H1 (cell line): ENCODE results near the gene HBEGF. TPM values are rescaled to one million over a fixed set of nuclear protein-coding genes. Genes with fewer than 3 reads are reported as not detected.

ENCODE experiments used
- CHD7 ChIP-seq: fragments of 300-600 bp; sonication (generic); IDR thresholded peaks from 2 replicates; pipeline ENCODE4 v1.7.1; 2012; ENCODE audit warnings: low read length, moderate library complexity, mild to moderate bottlenecking, inconsistent platforms; ENCODE audit not compliant: insufficient replicate concordance
- CTBP2 ChIP-seq: IDR thresholded peaks from 2 replicates; pipeline ENCODE4 v1.7.0; 2011; ENCODE audit warnings: borderline replicate concordance, mild to moderate bottlenecking, moderate library complexity, mixed read lengths, low read length; ENCODE audit not compliant: insufficient read depth, insufficient read length
- polyA plus RNA-seq, 7 experiments: library from polyadenylated mRNA; depleted of rRNA in 3 of 7; stranded (reverse) in 5 of 7; unstranded in 2 of 7; fragments of >200 nt in 5 of 7; fragments of 200-250 nt in 2 of 7; gene quantifications; 1 replicate in 5 of 7; 2 replicates in 1 of 7; 4 replicates in 1 of 7; pipeline versions ENCODE4 v1.2.1 to v1.2.3, GENCODE V29; 2011 to 2013; ENCODE audit warnings: missing spikeins in 2 of 7, mixed read lengths in 2 of 7
- total RNA-seq: library from RNA; stranded (reverse); fragmentation: NEBNext Ultra II Directional; extraction: Animal tissue kit (Norgen Biotek cat#: 25700); gene quantifications from 2 replicates; pipeline ENCODE4 v1.2.1, GENCODE V29; 2021

HBEGF gene
- total and polyA plus RNA-seq, 2 of the 8 experiments (the other 6 are each of a cell fraction or from before 2014, with no cell fraction given), result 2.4 to 2.5 TPM

- TF ChIP-seq CHD7 (no peak), CTBP2 (no peak)
Measured at GRCh38 chr5:140327589-140327988, 18.8 kb downstream of the HBEGF start (continued).
